ENCODE results near the gene GAP43. TPM values are rescaled to one million over a fixed set of nuclear protein-coding genes. Genes with fewer than 3 reads are reported as not detected.

Gene GAP43
- total RNA-seq, 2 donors from 2014 or later: 0.54 to 1.8 TPM

- no peak for TF ChIP-seq CTCF (IDR thresholded peaks at IDR 0.05)
- DNase-seq: no peak
- H3K27me3 ChIP-seq: no peaks in the 10 kb centered on the region
- no peaks in the 10 kb centered on the region for H3K36me3 ChIP-seq
- H3K9ac ChIP-seq (ENCODE audit: low read depth in 2 of 2, low read length in 2 of 2): no peak overlapping the region
- no peaks in the 10 kb centered on the region for H3K9me3 ChIP-seq
- H3K4me3 ChIP-seq: no peak overlapping the region
- H3K4me1 ChIP-seq: no peaks in the 10 kb centered on the region
- intact Hi-C loops (cut with DNase I): no loop called here
- no peak overlapping the region for H3K27ac ChIP-seq
Measured at GRCh38 chr3:115624029-115624741, 875 bp downstream of the GAP43 start.

- intact Hi-C loops (cut with DNase I): no loop called here
- Histone ChIP-seq H3K9ac (ENCODE audit: low read depth in 2 of 2, low read length in 2 of 2) (no peak overlapping the region), H3K36me3 (no peaks in the 10 kb centered on the region), H3K27me3 (no peaks in the 10 kb centered on the region), H3K9me3 (no peaks in the 10 kb centered on the region), H3K27ac (no peak overlapping the region), H3K4me3 (no peak overlapping the region), H3K4me1 (no peaks in the 10 kb centered on the region)
- TF ChIP-seq CTCF (IDR thresholded peaks at IDR 0.05): no peak
- DNase-seq: no peak
Measured at GRCh38 chr3:115624901-115625300, 1.6 kb downstream of the GAP43 start.

GRCh38 chr3:115626006-115626409 is 2.7 kb downstream of the GAP43 start:
- Histone ChIP-seq H3K27ac (no peak overlapping the region), H3K27me3 (no peaks in the 10 kb centered on the region), H3K9ac (ENCODE audit: low read depth in 2 of 2, low read length in 2 of 2) (no peak overlapping the region), H3K4me3 (no peak overlapping the region), H3K36me3 (no peaks in the 10 kb centered on the region), H3K9me3 (no peaks in the 10 kb centered on the region), H3K4me1 (no peaks in the 10 kb centered on the region)
- no peak for TF ChIP-seq CTCF (IDR thresholded peaks at IDR 0.05)
- intact Hi-C loops (cut with DNase I): no loop called here
- DNase-seq: no peak

- H3K36me3 ChIP-seq: no peaks in the 10 kb centered on the region
- no peak for TF ChIP-seq CTCF (IDR thresholded peaks at IDR 0.05)
- intact Hi-C loops (cut with DNase I): no loop called here
- H3K27me3 ChIP-seq: no peaks in the 10 kb centered on the region
- no peaks in the 10 kb centered on the region for H3K9me3 ChIP-seq
- DNase-seq: no peak
- no peaks in the 10 kb centered on the region for H3K4me1 ChIP-seq
- no peak overlapping the region for H3K9ac ChIP-seq (ENCODE audit: low read depth in 2 of 2, low read length in 2 of 2)
- no peak overlapping the region for H3K27ac ChIP-seq
- H3K4me3 ChIP-seq: no peak overlapping the region
Measured at GRCh38 chr3:115626721-115627120, 3.4 kb downstream of the GAP43 start.

GRCh38 chr3:115627180-115628074 is 4.1 kb downstream of the GAP43 start:
- H3K9ac ChIP-seq (ENCODE audit: low read depth in 2 of 2, low read length in 2 of 2): no peak overlapping the region
- H3K27ac ChIP-seq: no peak overlapping the region
- TF ChIP-seq CTCF (IDR thresholded peaks at IDR 0.05): no peak
- H3K4me1 ChIP-seq: no peaks in the 10 kb centered on the region
- no peaks in the 10 kb centered on the region for H3K27me3 ChIP-seq
- DNase-seq: no peak
- H3K9me3 ChIP-seq: no peaks in the 10 kb centered on the region
- H3K36me3 ChIP-seq: no peaks in the 10 kb centered on the region
- H3K4me3 ChIP-seq: no peak overlapping the region
- intact Hi-C loops (cut with DNase I): no loop called here

Measured in colonic mucosa (tissue), 4 donors.